ENCODE measurements around the gene GSG1.

The GSG1 gene

DNA sequence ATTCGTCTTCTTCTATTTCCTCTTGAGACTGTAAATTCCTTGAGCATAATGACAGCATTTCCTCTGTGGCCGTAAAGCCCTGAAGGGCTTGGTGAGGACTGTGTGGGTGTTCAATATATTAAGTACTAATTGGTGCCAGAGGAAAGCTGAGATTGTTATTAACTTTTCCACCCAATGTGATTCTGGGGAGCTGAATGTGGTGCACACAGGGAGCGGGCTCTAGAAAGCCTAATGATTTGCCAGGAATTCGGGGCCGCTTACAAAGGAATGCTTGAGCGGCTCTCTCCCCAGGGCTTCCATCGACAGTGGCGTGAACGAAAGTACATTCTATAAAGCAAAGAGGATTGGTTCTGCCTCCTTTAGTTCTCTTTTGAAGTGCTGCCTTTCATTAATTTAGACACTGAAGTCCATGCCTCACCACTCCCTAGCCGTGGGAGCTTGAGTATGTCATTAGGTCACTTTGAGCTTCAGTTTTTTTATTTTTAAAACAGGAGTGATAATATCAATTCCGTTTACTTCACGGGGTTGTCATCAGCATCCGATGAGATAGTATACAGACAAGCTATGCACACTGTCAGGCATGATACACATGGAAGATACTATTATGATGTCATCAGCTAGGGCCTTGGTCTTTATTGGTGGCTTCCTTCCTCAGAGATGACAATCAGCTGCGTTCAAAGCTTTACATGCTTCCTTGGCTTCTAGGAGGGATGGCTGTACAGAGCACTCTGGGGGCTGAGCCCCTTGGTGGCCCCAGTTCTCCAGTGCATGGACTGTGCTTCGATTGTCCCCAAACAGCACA, 11.0 kb upstream of the GSG1 start:
- H3K27ac ChIP-seq = no peak overlapping the region
- TF ChIP-seq, protein P1, sequence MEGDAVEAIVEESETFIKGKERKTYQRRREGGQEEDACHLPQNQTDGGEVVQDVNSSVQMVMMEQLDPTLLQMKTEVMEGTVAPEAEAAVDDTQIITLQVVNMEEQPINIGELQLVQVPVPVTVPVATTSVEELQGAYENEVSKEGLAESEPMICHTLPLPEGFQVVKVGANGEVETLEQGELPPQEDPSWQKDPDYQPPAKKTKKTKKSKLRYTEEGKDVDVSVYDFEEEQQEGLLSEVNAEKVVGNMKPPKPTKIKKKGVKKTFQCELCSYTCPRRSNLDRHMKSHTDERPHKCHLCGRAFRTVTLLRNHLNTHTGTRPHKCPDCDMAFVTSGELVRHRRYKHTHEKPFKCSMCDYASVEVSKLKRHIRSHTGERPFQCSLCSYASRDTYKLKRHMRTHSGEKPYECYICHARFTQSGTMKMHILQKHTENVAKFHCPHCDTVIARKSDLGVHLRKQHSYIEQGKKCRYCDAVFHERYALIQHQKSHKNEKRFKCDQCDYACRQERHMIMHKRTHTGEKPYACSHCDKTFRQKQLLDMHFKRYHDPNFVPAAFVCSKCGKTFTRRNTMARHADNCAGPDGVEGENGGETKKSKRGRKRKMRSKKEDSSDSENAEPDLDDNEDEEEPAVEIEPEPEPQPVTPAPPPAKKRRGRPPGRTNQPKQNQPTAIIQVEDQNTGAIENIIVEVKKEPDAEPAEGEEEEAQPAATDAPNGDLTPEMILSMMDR (conservative IDR thresholded peaks at IDR 0.05; ENCODE audit: low read depth, low read length) = no peak
- no peaks in the 10 kb centered on the region for H3K36me3 ChIP-seq (ENCODE audit: insufficient read depth)
- H4K20me1 ChIP-seq (ENCODE audit: insufficient read depth) = no peaks in the 10 kb centered on the region
- no peak overlapping the region for H2AFZ ChIP-seq (ENCODE audit: low read depth)
- H3K79me2 ChIP-seq (ENCODE audit: insufficient read depth, low read depth) = no peaks in the 10 kb centered on the region
- H3K9ac ChIP-seq = no peak overlapping the region
- no peak overlapping the region for H3K4me3 ChIP-seq (IDR thresholded peaks at IDR 0.05; ENCODE audit: insufficient read depth, low read depth, low read length)
- H3K4me1 ChIP-seq (ENCODE audit: low read depth, poor library complexity, severe bottlenecking) = no peaks in the 10 kb centered on the region
- H3K27me3 ChIP-seq (ENCODE audit: insufficient read depth, low read depth) = no peaks in the 10 kb centered on the region
- no peak overlapping the region for H3K4me2 ChIP-seq

DNA sequence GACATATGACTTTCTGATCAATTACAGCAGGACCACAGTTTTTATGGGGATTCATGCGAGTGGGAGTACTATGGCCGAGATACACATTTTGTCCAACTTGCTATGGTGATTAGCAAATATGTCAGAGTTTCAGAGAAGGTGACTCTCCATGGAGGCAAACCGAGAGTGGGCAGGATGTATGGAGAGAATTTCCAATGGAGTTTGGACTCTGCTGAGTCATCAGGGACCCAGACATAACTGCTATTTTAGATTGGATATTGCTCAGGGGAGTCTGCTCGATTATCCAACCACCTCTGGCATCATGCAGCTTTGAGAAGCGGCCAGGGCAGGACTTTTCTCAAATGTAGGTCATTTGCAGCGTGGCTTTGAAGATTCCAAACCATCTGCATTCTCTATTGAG, 9.5 kb upstream of the GSG1 start:
- no peaks in the 10 kb centered on the region for H4K20me1 ChIP-seq (ENCODE audit: insufficient read depth)
- H3K79me2 ChIP-seq (ENCODE audit: insufficient read depth, low read depth) = no peaks in the 10 kb centered on the region
- H3K4me2 ChIP-seq = no peak overlapping the region
- no peaks in the 10 kb centered on the region for H3K27me3 ChIP-seq (ENCODE audit: insufficient read depth, low read depth)
- no peaks in the 10 kb centered on the region for H3K4me1 ChIP-seq (ENCODE audit: low read depth, poor library complexity, severe bottlenecking)
- no peak overlapping the region for H3K9ac ChIP-seq
- no peak overlapping the region for H3K27ac ChIP-seq
- H3K4me3 ChIP-seq (IDR thresholded peaks at IDR 0.05; ENCODE audit: insufficient read depth, low read depth, low read length) = no peak overlapping the region
- no peak overlapping the region for H2AFZ ChIP-seq (ENCODE audit: low read depth)
- TF ChIP-seq, protein P1 (conservative IDR thresholded peaks at IDR 0.05; ENCODE audit: low read depth, low read length) = no peak
- no peaks in the 10 kb centered on the region for H3K36me3 ChIP-seq (ENCODE audit: insufficient read depth)

DNA sequence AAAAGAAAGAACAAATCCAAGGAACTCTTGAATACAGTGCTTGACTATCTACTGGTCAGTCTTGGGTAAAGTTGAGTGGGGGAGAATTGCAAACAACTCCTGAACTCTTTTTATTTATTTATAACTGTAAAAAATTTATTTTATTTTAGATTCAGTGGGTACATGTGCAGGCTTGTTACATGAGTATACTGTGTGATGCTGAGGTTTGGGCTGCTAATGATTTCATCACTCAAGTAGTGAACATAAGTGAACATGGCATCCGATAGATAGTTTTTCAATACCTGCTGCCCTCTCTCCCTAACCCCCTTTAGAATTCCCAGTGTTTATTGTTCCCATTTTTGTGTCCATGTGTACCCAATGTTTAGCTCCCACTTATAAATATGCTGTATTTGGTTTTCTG, 3.2 kb upstream of the GSG1 start:
- no peaks in the 10 kb centered on the region for H3K27me3 ChIP-seq (ENCODE audit: insufficient read depth, low read depth)
- H2AFZ ChIP-seq (ENCODE audit: low read depth) = no peak overlapping the region
- H3K27ac ChIP-seq = no peak overlapping the region
- no peak overlapping the region for H3K4me3 ChIP-seq (IDR thresholded peaks at IDR 0.05; ENCODE audit: insufficient read depth, low read depth, low read length)
- no peak overlapping the region for H3K9ac ChIP-seq
- H3K4me1 ChIP-seq (ENCODE audit: low read depth, poor library complexity, severe bottlenecking) = peaks cover 3% of the 10 kb centered on the region
- no peak overlapping the region for H3K4me2 ChIP-seq
- H3K36me3 ChIP-seq (ENCODE audit: insufficient read depth) = no peaks in the 10 kb centered on the region
- H3K79me2 ChIP-seq (ENCODE audit: insufficient read depth, low read depth) = no peaks in the 10 kb centered on the region
- TF ChIP-seq, protein P1 (conservative IDR thresholded peaks at IDR 0.05; ENCODE audit: low read depth, low read length) = no peak
- no peaks in the 10 kb centered on the region for H4K20me1 ChIP-seq (ENCODE audit: insufficient read depth)

DNA sequence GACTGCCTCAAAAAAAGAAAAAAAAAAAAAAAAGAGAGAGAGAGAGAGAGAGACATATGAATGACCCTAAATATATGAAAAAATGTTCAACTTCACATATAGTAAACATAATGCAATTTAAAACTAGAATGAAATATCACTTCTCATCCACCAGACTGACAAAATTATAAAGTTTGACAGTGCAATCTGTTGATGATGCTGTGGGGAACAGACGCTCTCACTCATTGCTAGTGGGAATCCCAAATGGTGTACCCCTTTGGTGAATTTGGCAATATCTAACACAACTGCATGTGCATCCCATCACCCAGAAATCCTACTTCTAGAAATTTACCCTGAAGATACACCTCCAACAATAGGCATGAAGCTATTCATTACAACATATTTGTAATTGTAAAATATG, 2.3 kb upstream of the GSG1 start:
- no peak overlapping the region for H3K27ac ChIP-seq
- no peaks in the 10 kb centered on the region for H3K27me3 ChIP-seq (ENCODE audit: insufficient read depth, low read depth)
- TF ChIP-seq, protein P1 (conservative IDR thresholded peaks at IDR 0.05; ENCODE audit: low read depth, low read length) = no peak
- peaks cover 7% of the 10 kb centered on the region for H3K4me1 ChIP-seq (ENCODE audit: low read depth, poor library complexity, severe bottlenecking)
- H3K4me2 ChIP-seq = no peak overlapping the region
- no peak overlapping the region for H3K4me3 ChIP-seq (IDR thresholded peaks at IDR 0.05; ENCODE audit: insufficient read depth, low read depth, low read length)
- no peak overlapping the region for H3K9ac ChIP-seq
- no peak overlapping the region for H2AFZ ChIP-seq (ENCODE audit: low read depth)
- H3K36me3 ChIP-seq (ENCODE audit: insufficient read depth) = no peaks in the 10 kb centered on the region
- no peaks in the 10 kb centered on the region for H3K79me2 ChIP-seq (ENCODE audit: insufficient read depth, low read depth)
- H4K20me1 ChIP-seq (ENCODE audit: insufficient read depth) = no peaks in the 10 kb centered on the region

All from KMS-11 (cell line).